GM18858 (cell line): ENCODE measurements around the gene BLTP1.

ENCODE experiments used
- ATAC-seq: cut with Tn5 transposase; IDR thresholded peaks from one replicate; pipeline ENCODE4 v1.9.1; 2021; ENCODE audit not compliant: unreplicated experiment

BLTP1 gene

DNA sequence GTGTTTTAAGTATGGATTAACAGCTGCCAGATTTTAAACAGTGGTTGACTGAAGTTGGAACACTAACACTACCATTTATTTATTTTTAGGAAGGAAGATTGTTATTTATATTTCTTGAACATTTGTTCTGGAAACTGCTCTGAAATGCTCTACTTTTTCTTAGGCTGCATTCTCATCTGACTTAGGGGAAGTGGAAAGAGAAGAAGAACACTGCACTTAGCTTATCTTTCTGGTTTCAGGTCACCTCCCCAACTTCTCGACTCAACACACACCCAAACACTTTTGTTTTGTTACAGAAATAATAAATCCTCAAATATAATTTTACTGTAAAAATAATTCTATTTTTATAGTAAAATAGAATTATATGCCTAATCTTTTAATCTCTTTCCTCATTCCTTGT is 18.6 kb downstream of the BLTP1 start:
- ATAC-seq: no peak

- ATAC-seq: no peak
These were observed 19.2 kb downstream of the BLTP1 start for GRCh38 chr4:122171323-122171722.

GRCh38 chr4:122172266-122172665 is 20.1 kb downstream of the BLTP1 start:
- no peak for ATAC-seq

- ATAC-seq: no peak
These were observed 26.8 kb downstream of the BLTP1 start for GRCh38 chr4:122178961-122179360.

DNA sequence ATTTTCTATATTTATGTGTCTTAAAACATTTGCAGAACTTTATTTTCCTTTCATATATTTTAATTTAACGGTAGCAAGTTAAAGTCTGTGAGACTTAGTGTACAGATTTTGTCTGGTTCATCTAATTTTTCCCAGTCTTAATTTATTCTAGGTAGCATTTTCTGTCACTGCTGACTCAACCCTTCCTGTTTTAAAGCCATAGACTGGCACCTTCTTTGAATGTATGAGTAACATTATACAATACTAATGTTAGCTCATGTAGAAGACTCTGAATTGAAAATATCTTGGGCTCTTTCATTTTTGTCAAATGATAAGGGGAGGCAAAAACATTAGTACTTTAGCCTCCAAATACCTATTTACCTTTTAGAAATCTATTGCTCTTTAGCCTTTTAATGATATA is 43.6 kb downstream of the BLTP1 start:
- ATAC-seq: no peak
